ENCODE measurements around the gene DLGAP1.
"Not testable (repeated sequence)": the region's sequence is repeated elsewhere in the genome, so short reads cannot be mapped to it uniquely, and the experiment has no call there.

Gene DLGAP1

DNA sequence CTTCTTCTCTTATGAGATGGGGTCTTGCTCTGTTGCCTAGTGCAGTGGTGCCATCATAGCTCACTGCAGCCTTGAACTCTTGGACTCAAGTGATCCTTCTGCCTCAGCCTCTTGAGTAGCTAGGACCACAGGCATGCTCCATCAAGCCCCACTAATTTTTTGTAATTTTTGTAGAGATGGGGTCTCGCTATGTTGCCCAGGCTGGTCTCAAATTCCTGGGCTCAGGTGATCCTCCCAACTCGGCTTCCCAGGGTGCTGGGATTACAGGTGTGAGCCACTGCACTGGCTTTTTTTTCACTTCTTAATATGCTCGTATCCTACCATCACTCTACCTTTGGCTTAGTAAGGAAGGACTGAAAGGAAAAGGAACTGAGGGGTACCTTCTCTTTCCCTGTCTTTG is 983.0 kb downstream of the DLGAP1 start:
- not testable (repeated sequence) for DNase-seq

DNA sequence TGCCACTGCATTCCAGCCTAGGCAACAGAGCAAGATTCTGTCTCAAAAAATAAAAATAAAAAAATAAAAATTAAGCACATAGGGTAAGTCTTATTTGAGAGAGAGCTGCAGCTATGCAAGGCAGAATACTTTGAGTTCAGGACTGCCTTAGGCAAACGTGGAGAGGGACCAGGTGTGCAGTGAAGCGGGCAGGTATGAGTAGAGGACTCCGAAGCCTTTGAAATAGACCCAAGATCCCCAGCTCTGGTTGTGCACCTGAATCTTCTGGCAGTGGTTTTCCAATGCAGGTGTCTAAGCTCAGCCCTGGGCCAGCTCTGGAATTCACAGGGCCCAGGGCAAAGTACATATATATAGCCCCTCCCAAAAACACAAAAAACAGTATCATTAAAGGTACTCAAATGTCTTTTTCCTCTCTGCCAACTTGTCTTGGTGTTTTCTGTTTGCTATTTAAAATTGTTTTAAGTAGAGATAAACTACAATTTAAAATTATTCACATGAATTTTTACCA is 983.9 kb downstream of the DLGAP1 start:
- no peak for DNase-seq

DNA sequence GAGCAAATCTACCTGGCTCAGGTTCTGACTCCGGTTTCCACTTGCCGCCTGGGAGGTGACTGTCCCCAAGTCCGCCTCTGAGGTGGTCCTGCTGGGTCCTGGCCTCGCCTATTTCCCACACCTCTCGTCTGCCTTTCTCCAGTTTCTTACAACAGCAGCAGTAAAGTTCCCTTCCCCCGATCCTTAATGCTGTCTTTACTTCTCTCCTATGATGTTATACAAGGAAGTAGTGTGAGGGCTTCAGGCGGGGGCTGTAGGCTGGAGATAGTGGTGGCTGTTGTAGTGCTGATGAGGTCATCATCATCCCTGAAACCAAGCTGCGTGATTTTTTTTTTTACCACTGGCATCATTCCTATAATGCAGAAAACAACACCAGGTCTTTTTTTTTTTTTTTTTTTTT is 986.3 kb downstream of the DLGAP1 start:
- DNase-seq, result no peak

DNA sequence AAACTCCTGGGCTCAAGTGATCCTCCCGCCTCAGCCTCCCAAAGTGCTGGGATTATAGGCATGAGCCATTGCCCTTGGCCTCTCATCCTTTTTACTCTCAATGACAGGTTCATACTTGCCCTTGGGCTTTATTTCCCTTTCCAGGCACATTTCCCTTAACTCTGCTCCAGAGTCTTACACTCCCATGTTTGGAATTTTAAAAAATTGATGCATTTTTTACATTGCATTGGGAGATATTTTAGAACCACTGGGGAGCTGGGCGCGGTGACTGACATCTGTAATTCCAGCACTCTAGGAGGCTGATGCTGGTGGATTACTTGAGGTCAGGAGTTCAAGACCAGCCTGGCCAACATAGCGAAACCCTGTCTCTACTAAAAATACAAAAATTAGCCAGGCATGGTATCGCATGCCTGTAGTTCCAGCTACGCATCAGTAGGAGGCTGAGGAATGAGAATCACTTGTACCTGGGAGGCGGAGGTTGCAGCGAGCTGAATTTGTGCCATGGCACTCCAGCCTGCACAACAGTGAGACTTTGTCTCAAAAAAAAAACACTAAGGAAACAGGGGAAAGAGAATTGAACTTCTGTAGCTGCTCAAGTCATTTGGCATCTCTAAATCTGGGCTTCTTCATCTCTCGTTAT is 986.9 kb downstream of the DLGAP1 start:
- no peak for DNase-seq

DNA sequence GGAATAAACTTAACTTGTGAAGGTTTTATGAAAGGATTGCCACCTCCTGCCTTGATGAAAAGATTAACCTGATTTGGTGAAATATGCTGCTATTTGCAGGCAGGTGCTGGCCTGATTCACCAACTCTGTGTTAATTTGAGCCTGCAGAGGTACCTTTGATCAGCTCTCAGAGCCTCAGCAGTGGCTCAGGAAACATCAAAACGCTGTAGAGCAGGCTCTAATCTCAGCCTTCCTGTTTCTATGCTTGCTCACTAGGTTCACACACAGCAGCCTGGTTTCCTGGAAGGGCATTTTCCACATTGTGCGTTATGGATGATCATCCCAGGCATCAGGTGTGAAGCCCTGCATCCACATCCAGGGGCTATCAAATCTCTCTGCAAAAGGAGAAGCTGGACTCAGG is 988.2 kb downstream of the DLGAP1 start:
- no peak for DNase-seq

DNA sequence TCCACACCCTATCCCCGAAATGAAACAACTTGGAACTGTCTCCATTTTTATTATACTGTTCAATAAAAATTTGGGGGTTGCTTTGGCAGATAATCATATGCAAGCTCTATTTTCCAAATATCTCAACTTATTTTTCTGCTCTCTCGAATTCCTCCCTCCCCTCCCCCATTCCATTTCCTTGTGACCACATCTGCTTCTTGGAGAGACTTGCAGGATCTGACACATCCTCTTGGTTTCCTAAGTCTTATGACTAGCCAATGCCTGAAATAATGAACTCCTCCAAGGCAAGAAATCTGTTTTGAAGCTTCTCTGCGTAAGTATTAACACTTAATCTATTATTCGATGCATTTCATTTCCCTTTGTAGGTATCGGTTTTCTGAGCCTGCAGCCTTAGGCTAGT is 989.1 kb downstream of the DLGAP1 start:
- no peak for DNase-seq

DNA sequence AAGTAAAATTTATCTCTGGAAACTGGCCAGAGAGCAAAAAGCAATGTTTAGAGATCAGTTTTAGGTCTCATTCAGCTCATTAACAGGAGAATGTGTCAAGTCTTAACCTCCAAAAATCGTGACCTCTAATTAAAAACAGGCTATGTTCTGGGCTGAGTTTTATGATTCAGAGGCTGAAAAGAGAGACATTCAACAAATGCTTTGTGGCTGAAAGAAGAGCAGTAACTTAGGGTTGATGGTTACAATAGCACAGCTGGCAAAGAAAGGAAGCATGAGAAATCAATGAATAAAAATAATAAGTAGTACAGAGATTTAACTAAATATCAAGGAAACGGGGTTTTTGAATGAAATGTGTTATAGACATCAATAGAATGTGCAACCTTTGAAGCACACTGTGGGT is 992.1 kb downstream of the DLGAP1 start:
- no peak for DNase-seq

DNA sequence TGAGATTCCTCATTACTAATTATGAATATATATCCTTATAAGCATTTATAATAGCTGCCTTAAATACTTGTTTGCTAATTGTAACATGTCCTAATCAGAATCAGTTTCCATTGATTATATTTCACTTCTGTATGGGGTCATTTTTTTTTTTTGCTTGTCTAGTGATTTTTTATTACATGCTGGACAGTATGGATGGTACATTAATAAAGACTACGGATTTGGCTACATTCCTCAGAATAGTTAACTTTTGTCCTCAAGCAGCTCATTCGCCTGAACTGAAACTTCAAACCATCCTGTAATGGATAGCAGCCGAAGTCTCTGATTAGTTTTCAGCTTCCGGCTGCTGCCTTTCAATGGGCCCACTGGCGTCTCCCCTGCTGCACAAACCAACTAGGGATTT is 993.4 kb downstream of the DLGAP1 start:
- DNase-seq, result no peak

DNA sequence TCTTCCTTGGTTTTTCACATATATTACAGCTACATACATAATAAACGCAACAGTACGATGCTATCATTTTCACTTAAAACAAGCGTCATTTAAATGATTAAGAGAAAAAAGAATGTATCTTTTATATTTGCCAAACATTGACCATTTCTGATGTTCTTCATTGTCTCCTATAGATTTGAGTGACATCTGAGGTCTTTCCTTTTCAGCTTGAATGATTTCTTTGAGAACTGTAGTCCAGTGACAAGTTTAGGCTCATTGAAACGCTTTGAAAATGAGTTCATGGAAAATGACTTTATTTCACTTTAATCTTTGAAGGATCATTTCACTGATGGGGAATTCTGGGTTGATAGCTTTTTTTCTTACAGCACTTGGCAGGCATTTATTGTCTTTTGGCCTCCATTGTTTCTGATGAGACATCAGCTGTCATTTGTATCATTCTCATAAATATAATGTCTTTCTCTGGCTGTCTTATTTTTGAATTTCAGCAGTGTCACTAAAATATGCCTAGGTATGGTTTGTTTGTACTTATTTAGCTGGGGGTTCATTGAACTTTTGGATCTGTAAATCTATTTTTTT is 994.2 kb downstream of the DLGAP1 start:
- DNase-seq, result no peak

DNA sequence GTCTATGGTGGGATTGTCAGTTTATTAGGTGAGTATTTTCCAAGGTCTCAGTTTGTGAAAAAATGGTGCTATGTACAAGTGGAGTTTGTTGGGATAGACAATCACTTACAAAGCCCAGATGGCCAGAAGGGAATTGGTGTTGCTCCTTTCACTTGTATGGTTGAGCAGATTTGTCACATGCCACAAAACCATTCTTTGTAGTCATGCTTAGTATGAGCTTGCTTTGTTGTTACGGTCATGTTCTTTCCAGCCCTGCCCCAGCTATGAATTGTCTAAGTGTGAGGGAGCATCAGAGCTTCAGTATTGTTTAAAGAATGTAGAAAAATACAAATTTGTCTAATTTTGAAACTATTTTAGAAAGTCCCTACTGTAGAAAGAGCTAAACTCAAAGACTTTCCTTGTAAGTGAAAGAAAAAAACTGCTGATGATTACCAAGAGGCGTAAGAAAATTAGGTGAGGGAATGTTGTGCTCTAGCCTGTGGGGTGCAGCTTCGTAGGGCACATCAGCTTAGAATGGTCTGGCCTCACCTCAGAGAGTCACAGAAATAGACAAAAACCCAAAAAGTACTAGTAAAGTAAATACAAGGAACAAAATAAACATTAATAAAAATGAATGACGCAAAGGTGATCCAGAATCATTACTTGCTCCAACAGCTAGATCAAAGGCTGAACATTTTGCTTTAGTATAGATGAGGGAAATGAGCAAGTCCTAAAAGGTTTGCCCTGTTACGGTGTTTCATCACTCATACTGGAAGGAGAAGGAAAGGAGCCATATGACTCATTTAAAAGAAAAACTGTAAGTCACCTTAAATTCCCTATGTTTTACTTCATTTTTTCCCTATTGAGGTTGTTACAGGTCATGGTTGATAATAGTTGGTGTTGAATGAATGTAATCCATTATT is 995.9 kb downstream of the DLGAP1 start:
- DNase-seq, result no peak

DNA sequence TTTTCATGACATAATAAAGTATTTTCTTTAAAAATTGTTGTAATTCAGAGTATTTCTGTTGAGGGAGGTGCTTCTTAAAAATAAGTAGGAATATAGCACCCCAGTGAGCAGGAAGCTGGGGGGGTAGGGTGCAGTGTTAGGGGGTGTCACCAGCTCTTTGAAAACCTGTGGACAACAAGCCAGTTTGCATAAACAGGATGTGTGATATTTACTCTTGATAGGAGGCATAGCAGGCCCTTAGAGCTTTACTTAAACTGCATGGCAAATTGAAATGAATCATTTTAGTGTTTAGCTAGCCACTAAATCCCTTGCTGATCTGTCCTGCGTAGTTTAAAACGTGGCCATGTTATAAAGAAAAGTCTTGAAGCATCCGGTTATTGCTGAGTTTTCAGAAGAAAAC is 996.7 kb downstream of the DLGAP1 start:
- no peak for DNase-seq

DNA sequence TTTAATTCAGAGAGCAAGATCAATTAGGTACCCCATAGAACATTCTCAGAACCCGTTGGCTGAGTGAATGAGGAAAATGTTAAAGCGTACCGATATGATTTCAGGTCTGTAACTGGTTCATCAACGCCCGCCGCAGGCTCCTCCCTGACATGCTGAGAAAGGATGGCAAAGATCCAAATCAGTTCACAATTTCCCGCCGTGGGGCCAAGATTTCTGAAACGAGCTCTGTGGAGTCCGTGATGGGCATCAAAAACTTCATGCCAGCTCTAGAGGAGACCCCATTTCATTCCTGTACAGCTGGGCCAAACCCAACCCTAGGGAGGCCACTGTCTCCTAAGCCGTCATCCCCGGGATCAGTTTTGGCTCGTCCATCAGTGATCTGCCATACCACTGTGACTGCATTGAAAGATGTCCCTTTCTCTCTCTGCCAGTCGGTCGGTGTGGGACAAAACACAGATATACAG is 997.8 kb downstream of the DLGAP1 start:
- no peak for DNase-seq

DNA sequence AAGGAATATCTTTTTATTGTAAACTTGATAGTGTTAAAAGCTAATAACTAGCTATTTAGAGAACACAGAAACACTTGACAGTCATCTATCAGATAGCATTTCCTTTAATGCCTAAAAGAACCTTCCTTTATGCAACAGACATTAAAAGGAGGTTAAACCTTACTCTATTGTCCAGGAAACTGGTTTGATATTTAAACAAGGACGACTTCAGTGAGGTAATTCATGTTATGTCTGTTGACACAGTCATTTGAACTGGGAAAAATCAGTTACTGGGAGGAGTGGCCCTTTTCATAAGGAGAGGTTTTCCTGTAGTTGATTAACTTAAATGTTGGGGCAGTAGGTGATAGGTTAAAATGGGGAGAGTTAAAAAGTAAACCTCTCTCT is 998.4 kb downstream of the DLGAP1 start:
- DNase-seq, result no peak

DNA sequence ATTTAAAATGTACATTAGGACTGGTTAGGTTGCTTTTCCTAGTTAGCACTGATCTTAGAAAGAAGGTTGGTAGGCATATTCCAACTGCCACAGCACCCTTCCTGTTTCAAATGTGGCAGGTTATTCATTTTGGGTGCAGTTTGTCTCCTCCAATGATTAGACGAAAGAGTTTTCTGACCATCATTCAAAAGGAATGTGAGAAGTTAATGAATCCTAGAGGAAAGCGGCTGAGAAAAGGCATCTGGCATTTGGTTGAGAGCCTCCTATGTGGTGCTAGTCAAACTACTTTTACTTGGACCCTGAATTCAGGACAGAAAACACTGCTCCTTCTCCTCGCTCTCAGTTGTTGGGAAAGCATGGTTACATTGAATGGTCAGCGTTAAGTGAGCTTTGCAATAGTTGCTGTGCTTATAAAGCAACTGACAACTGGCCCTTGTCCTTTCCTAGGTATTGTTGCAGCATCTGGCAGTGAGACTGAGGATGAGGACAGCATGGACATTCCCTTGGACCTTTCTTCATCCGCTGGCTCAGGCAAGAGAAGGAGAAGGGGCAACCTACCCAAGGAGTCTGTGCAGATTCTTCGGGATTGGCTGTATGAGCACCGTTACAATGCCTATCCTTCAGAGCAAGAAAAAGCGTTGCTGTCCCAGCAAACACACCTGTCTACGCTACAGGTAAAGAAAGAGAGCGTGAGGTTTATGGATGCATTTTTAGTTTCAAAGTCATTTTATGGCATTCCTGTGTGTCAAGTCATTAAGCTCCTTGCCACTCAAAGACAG is 999.0 kb downstream of the DLGAP1 start:
- DNase-seq, result no peak

DNA sequence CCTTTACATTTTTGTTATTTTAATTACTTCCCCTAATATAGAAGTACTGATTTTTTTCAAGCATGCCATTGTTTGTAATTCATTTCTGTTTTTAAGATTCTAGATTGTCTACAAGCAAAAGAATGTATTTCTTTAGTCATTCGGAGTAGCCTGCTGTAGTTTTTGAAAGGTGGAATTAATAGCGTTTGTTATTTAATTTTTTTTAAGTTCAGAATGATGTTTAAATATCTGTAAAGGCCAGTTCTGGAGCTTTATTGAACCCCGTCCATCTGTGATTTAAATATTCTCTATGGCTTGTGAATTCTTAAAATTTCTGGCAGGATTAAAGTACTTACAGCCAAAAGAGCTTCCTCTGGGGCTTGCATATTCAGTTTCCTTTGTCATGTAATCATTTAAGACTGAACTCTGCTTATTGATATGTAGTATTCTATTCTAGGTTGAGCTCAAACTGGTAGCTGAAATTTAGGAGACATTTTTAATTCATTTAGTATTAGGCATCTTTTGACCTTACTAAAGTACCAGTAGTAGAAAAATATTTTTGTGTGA is 999.9 kb downstream of the DLGAP1 start:
- DNase-seq, result no peak

DNA sequence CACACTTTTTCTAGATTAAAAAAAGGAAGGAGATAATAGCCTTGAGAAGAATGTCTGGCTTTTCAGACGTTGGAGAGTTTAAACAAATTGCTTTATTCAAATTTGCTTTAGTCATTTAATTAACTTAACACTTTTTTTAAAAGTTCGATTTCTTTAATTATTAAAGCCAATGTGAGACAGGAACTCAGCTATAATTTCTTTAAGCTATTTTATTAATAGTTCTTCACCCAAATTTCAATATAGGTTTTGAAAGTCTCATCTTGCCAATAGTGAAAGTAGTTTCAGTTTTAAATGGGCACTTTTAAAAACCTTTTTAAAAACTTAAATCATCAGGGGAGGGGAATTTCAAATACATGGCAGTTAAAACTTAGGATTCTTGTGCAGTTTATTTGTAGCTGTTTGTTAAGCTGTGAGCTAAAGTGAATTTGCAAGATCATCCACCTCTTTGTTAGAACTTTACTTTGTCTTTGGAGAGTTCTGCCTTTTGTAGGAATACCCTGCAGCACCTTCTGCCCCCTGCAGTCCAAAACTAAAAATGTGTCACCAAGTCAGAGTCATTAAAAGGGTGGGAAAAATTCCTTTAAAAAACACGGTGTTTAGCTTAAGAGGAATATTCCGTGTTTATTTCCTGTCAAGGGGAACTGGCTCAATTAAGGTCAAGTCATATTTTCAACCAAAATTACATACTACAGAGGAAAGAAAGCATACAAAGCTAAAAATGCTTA is 1000.6 kb downstream of the DLGAP1 start:
- no peak for DNase-seq

DNA sequence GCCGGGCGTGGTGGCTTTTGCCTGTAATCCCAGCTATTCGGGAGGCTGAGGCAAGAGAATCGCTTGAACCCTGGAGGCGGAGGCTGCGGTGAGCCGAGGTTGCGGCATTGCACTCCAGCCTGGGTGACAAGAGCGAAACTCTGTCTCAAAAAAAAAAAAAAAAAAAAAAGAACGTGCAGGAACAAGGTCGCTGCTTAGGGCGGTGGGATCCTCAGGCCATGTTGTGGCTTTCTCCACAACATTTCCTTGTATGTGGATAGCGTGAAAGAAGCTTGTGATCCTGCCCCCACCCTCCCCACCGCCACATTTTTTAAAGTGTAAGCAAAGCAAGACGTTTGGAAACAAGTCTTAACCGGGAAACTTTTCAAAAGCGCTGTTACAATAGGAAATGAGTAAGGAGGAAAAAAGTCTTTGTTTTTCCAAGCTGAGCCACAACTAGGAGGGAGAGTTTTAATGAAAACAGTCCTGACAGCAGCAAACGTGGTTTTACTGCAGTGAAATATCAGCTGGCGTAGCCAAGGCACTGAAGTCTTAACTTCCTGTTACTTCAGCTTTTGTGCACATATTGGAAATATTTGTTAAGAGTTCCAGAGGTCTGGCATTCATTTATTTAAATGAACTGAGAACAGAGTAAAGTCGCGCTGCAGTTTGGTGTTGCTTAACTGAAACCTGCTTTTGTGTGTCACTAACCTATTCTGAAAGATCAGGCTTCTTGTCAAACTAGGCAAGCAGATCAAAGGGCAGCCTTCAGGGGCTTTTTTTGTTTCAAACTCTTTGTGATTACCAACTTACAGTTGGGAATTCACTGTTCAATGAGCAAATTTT is 1001.4 kb downstream of the DLGAP1 start:
- DNase-seq, result no peak

DNA sequence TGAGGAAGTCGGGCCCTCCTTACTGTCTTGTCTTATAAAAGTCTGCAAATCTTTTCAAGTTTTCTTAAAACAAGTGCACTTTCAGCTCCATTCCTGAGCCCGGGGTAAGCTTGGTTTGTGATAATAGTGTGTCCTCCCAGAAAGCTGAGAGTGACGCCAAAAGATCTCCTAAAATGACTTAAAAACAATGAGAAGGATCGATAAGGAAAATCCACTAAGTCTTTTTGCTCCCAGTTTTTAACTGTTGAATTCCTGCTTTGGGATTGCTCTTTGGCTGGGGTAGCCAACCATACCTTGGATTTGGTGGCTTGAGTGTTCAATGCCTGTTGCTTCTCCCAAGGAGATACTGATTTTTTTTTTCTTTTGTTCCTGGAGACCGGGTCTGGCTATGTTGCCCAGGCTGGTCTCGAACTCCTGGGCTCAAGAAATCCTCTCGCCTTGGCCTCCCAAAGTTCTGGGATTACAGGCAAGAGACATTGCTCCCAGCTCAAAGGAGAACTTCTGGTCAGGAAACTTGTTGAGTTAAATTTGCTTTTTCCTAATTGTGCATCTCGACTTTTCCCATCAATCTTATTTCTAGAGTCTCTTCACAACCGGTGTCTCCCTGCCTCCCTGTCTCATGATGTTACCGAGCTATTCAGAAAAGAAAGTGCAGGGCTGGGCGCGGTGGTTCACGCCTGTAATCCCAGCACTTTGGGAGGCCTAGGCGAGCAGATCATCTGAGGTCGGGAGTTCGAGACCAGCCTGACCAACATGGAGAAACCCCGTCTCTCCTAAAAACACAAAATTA is 1002.2 kb downstream of the DLGAP1 start:
- DNase-seq, result no peak

DNA sequence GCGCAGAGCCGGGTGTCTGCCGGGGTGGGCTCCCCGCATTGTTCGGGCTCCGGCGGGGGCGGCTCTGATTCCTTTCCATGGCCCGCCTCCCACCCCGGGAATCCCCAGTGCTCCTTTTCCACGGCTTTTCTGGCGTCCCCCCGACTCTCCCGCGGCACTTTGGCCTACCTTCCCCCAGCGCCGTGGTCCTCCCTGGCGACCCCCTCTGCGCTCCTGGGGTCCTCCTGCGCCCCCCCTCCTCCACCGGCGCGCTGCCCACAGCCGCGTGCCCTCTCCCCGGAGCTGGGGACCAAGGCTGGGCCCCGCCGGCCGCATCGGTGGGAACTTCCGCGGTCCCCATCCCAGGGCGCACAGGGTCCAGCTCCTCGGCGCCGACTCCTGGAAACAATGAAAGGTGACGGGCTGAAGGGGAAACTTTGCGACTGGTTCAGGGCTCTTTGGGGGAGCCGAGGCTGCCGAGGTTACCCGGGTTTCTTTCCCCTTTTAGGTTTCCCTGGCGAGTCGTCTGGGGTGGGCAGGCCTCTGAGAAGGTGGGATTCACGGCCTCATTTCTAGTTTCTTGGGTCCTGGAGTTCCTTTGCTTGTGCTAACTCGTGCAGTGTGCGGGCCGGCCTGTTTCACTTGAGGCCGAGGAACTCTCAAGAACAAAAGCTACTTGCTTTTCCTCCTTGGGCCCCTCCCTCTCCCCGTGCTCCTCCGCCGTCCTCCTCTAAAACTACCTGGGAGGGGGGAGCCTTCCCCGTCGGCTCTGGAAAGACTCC is 1002.9 kb downstream of the DLGAP1 start:
- DNase-seq, result no peak

All from cortex of kidney (tissue), 1 donor.